AG04449 (cell line): ENCODE results near the gene KCNQ5.

Experiments
- CTCF ChIA-PET: fragments of 350-600 bp; formaldehyde crosslinking; extraction: SDS; loops from one replicate; lab custom pipeline; 2021; ENCODE audit warnings: antibody characterized with exemption; lab: Yijun Ruan, JAX
- POLR2A ChIA-PET: fragments of 400-600, 350-600 bp; formaldehyde crosslinking; extraction: SDS; loops from one replicate; lab custom pipeline; 2020; ENCODE audit warnings: antibody characterized with exemption, inconsistent platforms; lab: Yijun Ruan, JAX
- DNase-seq: peaks from one replicate; pipeline ENCODE4 v3.0.0-alpha.2; 2010; ENCODE audit warnings: low read depth, low spot score
- H3K4me3 ChIP-seq: 2 replicates; pipeline ENCODE4 v1.5.1; 2011; ENCODE audit warnings: low read depth, mild to moderate bottlenecking, control low read depth, low read length
- CTCF ChIP-seq: IDR thresholded peaks from one replicate; pipeline ENCODE4 v1.5.1; 2011; ENCODE audit warnings: mild to moderate bottlenecking, moderate library complexity, low read length, control low read depth, inconsistent platforms; ENCODE audit not compliant: insufficient read depth; ENCODE audit errors: missing control alignments

KCNQ5 gene

GRCh38 chr6:72963946-72964345, 342.1 kb downstream of the KCNQ5 start:
- ChIA-PET POLR2A (no interaction called here), CTCF (no interaction called here)
- DNase-seq = no peak
- H3K4me3 ChIP-seq = no peak overlapping the region
- TF ChIP-seq CTCF = no peak

GRCh38 chr6:72966628-72967280, 344.9 kb downstream of the KCNQ5 start:
- ChIA-PET CTCF (no interaction called here), POLR2A (no interaction called here)
- DNase-seq = no peak
- H3K4me3 ChIP-seq = no peak overlapping the region
- TF ChIP-seq CTCF = no peak

- no peak overlapping the region for H3K4me3 ChIP-seq
- POLR2A ChIA-PET = no interaction called here
- CTCF ChIA-PET = no interaction called here
- no peak for DNase-seq
- TF ChIP-seq CTCF = no peak
Observed at GRCh38 chr6:72967329-72967728, 345.5 kb downstream of the KCNQ5 start.

GRCh38 chr6:72968704-72969103, 346.8 kb downstream of the KCNQ5 start:
- no peak for DNase-seq
- TF ChIP-seq CTCF = no peak
- CTCF ChIA-PET = no interaction called here
- no peak overlapping the region for H3K4me3 ChIP-seq
- POLR2A ChIA-PET = no interaction called here

GRCh38 chr6:72969666-72970065, 347.8 kb downstream of the KCNQ5 start:
- no peak for DNase-seq
- no peak for TF ChIP-seq CTCF
- CTCF ChIA-PET = no interaction called here
- H3K4me3 ChIP-seq = no peak overlapping the region
- POLR2A ChIA-PET = no interaction called here

GRCh38 chr6:72972579-72972978, 350.7 kb downstream of the KCNQ5 start:
- TF ChIP-seq CTCF = no peak
- H3K4me3 ChIP-seq = no peak overlapping the region
- ChIA-PET CTCF (interaction anchor here (1.4 kb wide), 1 partner anchor 350 kb away, joined by 3 read pairs; the partner anchor contains the start of gene KCNQ5), POLR2A (no interaction called here)
- no peak for DNase-seq
